ENCODE measurements around the gene DNAI4.
"Not testable (repeated sequence)": the region's sequence is repeated elsewhere in the genome, so short reads cannot be mapped to it uniquely, and the experiment has no call there.

DNAI4 gene

GRCh38 chr1:66831529-66832239 is 93.0 kb downstream of the DNAI4 start:
- TF ChIP-seq, protein P1, sequence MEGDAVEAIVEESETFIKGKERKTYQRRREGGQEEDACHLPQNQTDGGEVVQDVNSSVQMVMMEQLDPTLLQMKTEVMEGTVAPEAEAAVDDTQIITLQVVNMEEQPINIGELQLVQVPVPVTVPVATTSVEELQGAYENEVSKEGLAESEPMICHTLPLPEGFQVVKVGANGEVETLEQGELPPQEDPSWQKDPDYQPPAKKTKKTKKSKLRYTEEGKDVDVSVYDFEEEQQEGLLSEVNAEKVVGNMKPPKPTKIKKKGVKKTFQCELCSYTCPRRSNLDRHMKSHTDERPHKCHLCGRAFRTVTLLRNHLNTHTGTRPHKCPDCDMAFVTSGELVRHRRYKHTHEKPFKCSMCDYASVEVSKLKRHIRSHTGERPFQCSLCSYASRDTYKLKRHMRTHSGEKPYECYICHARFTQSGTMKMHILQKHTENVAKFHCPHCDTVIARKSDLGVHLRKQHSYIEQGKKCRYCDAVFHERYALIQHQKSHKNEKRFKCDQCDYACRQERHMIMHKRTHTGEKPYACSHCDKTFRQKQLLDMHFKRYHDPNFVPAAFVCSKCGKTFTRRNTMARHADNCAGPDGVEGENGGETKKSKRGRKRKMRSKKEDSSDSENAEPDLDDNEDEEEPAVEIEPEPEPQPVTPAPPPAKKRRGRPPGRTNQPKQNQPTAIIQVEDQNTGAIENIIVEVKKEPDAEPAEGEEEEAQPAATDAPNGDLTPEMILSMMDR (conservative IDR thresholded peaks at IDR 0.05) = no peak
- H3K27ac ChIP-seq = no peak overlapping the region

GRCh38 chr1:66824771-66825170 is 99.9 kb downstream of the DNAI4 start:
- TF ChIP-seq, protein P1 (conservative IDR thresholded peaks at IDR 0.05) = no peak
- H3K27ac ChIP-seq = no peak overlapping the region

GRCh38 chr1:66809736-66810326 is 114.8 kb downstream of the DNAI4 start:
- no peak overlapping the region for H3K27ac ChIP-seq
- TF ChIP-seq, protein P1 (conservative IDR thresholded peaks at IDR 0.05) = no peak

- TF ChIP-seq, protein P1 (conservative IDR thresholded peaks at IDR 0.05) = no peak
- no peak overlapping the region for H3K27ac ChIP-seq
Observed at GRCh38 chr1:66809245-66809644, 115.4 kb downstream of the DNAI4 start.

- H3K27ac ChIP-seq = not testable (repeated sequence)
Observed at GRCh38 chr1:66795839-66796238, 128.8 kb downstream of the DNAI4 start.

- no peak overlapping the region for H3K27ac ChIP-seq
- TF ChIP-seq, protein P1 (conservative IDR thresholded peaks at IDR 0.05) = no peak
Observed at GRCh38 chr1:66791621-66792610, 132.7 kb downstream of the DNAI4 start.

DNA sequence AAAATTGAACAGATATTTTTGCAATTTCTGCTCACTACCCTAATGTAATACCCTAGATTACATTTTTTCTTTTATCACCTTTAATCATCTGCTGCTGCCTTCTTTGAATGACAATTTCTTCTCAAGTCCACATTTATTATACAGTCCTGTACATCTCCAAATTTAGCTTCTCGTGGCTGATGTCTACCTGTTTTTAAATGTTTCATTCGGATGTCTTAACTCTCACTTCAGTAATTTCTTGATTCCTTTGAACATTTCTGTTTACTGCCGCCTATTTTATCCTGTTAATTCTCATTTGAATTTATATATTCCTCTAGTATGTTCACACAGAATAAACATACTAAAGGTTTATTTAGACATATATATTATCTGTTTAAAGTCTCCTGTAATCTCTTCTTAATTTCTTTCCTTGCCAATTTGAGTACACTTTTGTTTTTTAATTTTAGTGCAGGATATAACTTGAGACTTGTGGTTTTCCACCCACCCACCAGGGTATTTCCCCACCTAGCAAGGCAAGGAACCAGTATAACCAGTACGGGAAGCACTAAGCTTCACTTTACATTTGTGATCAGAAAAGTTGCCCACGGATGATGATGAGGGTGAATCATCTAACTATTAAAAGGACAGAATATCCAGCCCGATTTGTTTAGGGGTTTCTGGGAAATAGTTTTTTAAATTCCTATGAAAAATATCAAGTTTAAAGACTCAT is 136.3 kb downstream of the DNAI4 start:
- TF ChIP-seq, protein P1 (conservative IDR thresholded peaks at IDR 0.05) = no peak

More for the DNA sequence above, 136.3 kb downstream of the DNAI4 start:
- no peak overlapping the region for H3K27ac ChIP-seq
